Neural progenitor cell (in vitro differentiated cells): ENCODE results near the gene GPATCH1. TPM values are rescaled to one million over a fixed set of nuclear protein-coding genes. Genes with fewer than 3 reads are reported as not detected.

Experiments
- DNase-seq: peaks from one replicate; pipeline ENCODE4 v3.0.0-alpha.2; 2016; ENCODE audit warnings: low spot score
- H2AFZ ChIP-seq: fragments of 200-600 bp; sonication (generic); replicated peaks from 2 replicates; pipeline ENCODE4 v1.6.1; 2016; ENCODE audit warnings: antibody characterized with exemption
- H3F3A ChIP-seq: fragments of 200-600 bp; sonication (generic); 2 replicates; pipeline ENCODE4 v1.6.1; 2016; ENCODE audit warnings: antibody characterized with exemption, low read depth
- H3K27ac ChIP-seq: fragments of 200-600 bp; sonication (generic); 2 replicates; pipeline ENCODE4 v1.5.1; 2016; ENCODE audit warnings: mild to moderate bottlenecking
- H3K27me3 ChIP-seq: fragments of 200-600 bp; sonication (generic); 2 replicates; pipeline ENCODE4 v1.6.1; 2016; ENCODE audit warnings: mild to moderate bottlenecking, moderate library complexity
- H3K36me3 ChIP-seq: fragments of 200-600 bp; sonication (generic); 2 replicates; pipeline ENCODE4 v1.5.1; 2016
- H3K4me1 ChIP-seq: fragments of 200-600 bp; sonication (generic); 2 replicates; pipeline ENCODE4 v1.6.1; 2016; ENCODE audit warnings: mixed run types
- H3K4me2 ChIP-seq: fragments of 200-600 bp; sonication (generic); 2 replicates; pipeline ENCODE4 v1.6.1; 2016
- H3K4me3 ChIP-seq: fragments of 200-600 bp; sonication (generic); 2 replicates; pipeline ENCODE4 v1.5.1; 2016
- H3K79me2 ChIP-seq: fragments of 200-600 bp; sonication (generic); 2 replicates; pipeline ENCODE4 v1.6.1; 2016; ENCODE audit warnings: low read depth
- H3K9ac ChIP-seq: fragments of 200-600 bp; sonication (generic); 2 replicates; pipeline ENCODE4 v1.6.1; 2016
- H3K9me3 ChIP-seq: fragments of 200-600 bp; sonication (generic); 2 replicates; pipeline ENCODE4 v1.5.1; 2016; ENCODE audit warnings: low read depth
- H4K20me1 ChIP-seq: fragments of 200-600 bp; sonication (generic); 2 replicates; pipeline ENCODE4 v1.6.1; 2016; ENCODE audit warnings: low read depth
- H3K27ac Mint-ChIP-seq: 3 replicates; pipeline ENCODE4 v1.8.0; 2021; ENCODE audit warnings: mixed read lengths
- H3K27me3 Mint-ChIP-seq: 2 replicates; pipeline ENCODE4 v1.8.0; 2022; ENCODE audit warnings: low read depth, mild to moderate bottlenecking, inconsistent platforms, moderate library complexity, mixed read lengths; ENCODE audit not compliant: insufficient read depth
- H3K36me3 Mint-ChIP-seq: 3 replicates; pipeline ENCODE4 v1.8.0; 2021; ENCODE audit warnings: mixed read lengths
- H3K4me1 Mint-ChIP-seq: 3 replicates; pipeline ENCODE4 v1.8.0; 2021; ENCODE audit warnings: mixed read lengths
- H3K4me3 Mint-ChIP-seq: 3 replicates; pipeline ENCODE4 v1.8.0; 2021; ENCODE audit warnings: mild to moderate bottlenecking, moderate library complexity, mixed read lengths
- H3K9me3 Mint-ChIP-seq: 3 replicates; pipeline ENCODE4 v1.8.0; 2020; ENCODE audit warnings: mixed read lengths
- CTCF ChIP-seq: fragments of 200-600 bp; sonication (generic); IDR thresholded peaks from 2 replicates; pipeline ENCODE4 v1.5.1; 2017; ENCODE audit warnings: antibody characterized with exemption, mild to moderate bottlenecking
- EZH2 ChIP-seq: fragments of 200-600 bp; sonication (generic); IDR thresholded peaks from 2 replicates; pipeline ENCODE4 v1.6.1; 2017; ENCODE audit warnings: antibody characterized with exemption, mild to moderate bottlenecking, moderate library complexity
- EZH2phosphoT487 ChIP-seq: fragments of 200-600 bp; sonication (generic); IDR thresholded peaks from 2 replicates; pipeline ENCODE4 v1.6.1; 2017; ENCODE audit warnings: antibody characterized with exemption
- total RNA-seq: library from RNA; depleted of rRNA; stranded (reverse); fragments of >200 nt; gene quantifications from 2 replicates; pipeline ENCODE4 v1.2.3, GENCODE V29; 2015; ENCODE audit warnings: low replicate concordance

The GPATCH1 gene
- total RNA-seq, 1 donor from 2014 or later, result 7.0 TPM

DNA sequence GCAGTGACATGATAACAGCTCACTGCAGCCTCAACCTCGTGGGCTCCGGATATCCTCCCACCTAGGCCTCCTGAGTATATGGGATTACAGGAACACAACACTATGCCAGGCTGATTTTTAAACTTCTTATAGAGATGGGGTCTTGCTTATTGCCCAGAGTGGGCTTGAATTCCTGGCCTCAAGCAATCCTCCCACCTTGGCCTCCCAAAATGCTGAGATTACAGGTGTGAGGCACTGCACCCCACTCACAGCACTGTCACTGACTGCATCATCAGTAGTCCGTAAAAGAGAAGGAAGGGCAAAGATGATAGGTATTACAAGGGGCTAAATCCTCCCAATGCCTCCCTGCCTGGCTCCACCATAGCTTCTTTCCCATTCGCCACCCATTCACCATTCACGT lies 20.4 kb upstream of the GPATCH1 start:
- no peak for TF ChIP-seq EZH2
- TF ChIP-seq EZH2phosphoT487, result no peak
- no peak for TF ChIP-seq CTCF
- Mint-ChIP-seq H3K27me3 (peaks cover 8% of the 10 kb centered on the region), H3K4me3 (no peak overlapping the region), H3K4me1 (peaks cover 41% of the 10 kb centered on the region), H3K9me3 (no peaks in the 10 kb centered on the region), H3K27ac (peak overlapping the region; percentile 57), H3K36me3 (no peaks in the 10 kb centered on the region)
- Histone ChIP-seq H4K20me1 (peaks cover 35% of the 10 kb centered on the region), H3K4me1 (peaks cover 18% of the 10 kb centered on the region), H3K4me2 (no peak overlapping the region), H3F3A (peaks cover 54% of the 10 kb centered on the region), H3K9me3 (no peaks in the 10 kb centered on the region), H3K27me3 (peaks cover 8% of the 10 kb centered on the region), H3K27ac (no peak overlapping the region), H3K36me3 (no peaks in the 10 kb centered on the region), H3K79me2 (peaks cover 76% of the 10 kb centered on the region), H2AFZ (no peak overlapping the region), H3K4me3 (no peak overlapping the region), H3K9ac (no peak overlapping the region)
- DNase-seq, result no peak

GRCh38 chr19:33062902-33063301 lies 18.1 kb upstream of the GPATCH1 start:
- H3K9me3 Mint-ChIP-seq, result no peaks in the 10 kb centered on the region
- H4K20me1 ChIP-seq, result peaks cover 35% of the 10 kb centered on the region
- H2AFZ ChIP-seq, result no peak overlapping the region
- H3K36me3 Mint-ChIP-seq, result no peaks in the 10 kb centered on the region
- peaks cover 66% of the 10 kb centered on the region for H3K79me2 ChIP-seq
- H3K9me3 ChIP-seq, result no peaks in the 10 kb centered on the region
- peak overlapping the region; percentile 88 for H3K4me3 Mint-ChIP-seq
- H3K27me3 Mint-ChIP-seq, result peaks cover 15% of the 10 kb centered on the region
- no peak overlapping the region for H3K27ac Mint-ChIP-seq
- H3K4me3 ChIP-seq, result peak overlapping the region; percentile 95
- peaks cover 38% of the 10 kb centered on the region for H3F3A ChIP-seq
- DNase-seq, result no peak
- peaks cover 33% of the 10 kb centered on the region for H3K4me1 Mint-ChIP-seq
- no peak for TF ChIP-seq CTCF
- no peak for TF ChIP-seq EZH2
- no peak for TF ChIP-seq EZH2phosphoT487
- no peak overlapping the region for H3K9ac ChIP-seq
- no peaks in the 10 kb centered on the region for H3K36me3 ChIP-seq
- no peak overlapping the region for H3K27ac ChIP-seq
- H3K4me2 ChIP-seq, result peak overlapping the region; percentile 99
- peaks cover 13% of the 10 kb centered on the region for H3K27me3 ChIP-seq
- peaks cover 8% of the 10 kb centered on the region for H3K4me1 ChIP-seq

- Histone ChIP-seq H3K4me1 (peaks cover 8% of the 10 kb centered on the region), H3K36me3 (no peaks in the 10 kb centered on the region), H3K79me2 (peaks cover 61% of the 10 kb centered on the region), H3K4me3 (peak overlapping the region; percentile 95), H3K4me2 (peak overlapping the region; percentile 99), H3K27me3 (peaks cover 13% of the 10 kb centered on the region), H2AFZ (no peak overlapping the region), H3K27ac (no peak overlapping the region), H3K9ac (no peak overlapping the region), H3F3A (peaks cover 34% of the 10 kb centered on the region), H4K20me1 (peaks cover 32% of the 10 kb centered on the region), H3K9me3 (no peaks in the 10 kb centered on the region)
- no peaks in the 10 kb centered on the region for H3K9me3 Mint-ChIP-seq
- DNase-seq, result no peak
- peaks cover 28% of the 10 kb centered on the region for H3K4me1 Mint-ChIP-seq
- peak overlapping the region; percentile 88 for H3K4me3 Mint-ChIP-seq
- TF ChIP-seq CTCF (no peak), EZH2 (no peak), EZH2phosphoT487 (no peak)
- peaks cover 15% of the 10 kb centered on the region for H3K27me3 Mint-ChIP-seq
- no peaks in the 10 kb centered on the region for H3K36me3 Mint-ChIP-seq
- H3K27ac Mint-ChIP-seq, result no peak overlapping the region
Measured at GRCh38 chr19:33063356-33063752, 17.6 kb upstream of the GPATCH1 start.
